H9 (cell line): ENCODE results near the gene PTPA. TPM values are rescaled to one million over a fixed set of nuclear protein-coding genes. Genes with fewer than 3 reads are reported as not detected.

ENCODE experiments used
- DNase-seq: peaks from one replicate; pipeline ENCODE4 v3.0.0-alpha.2; 2017
- H2AFZ ChIP-seq: one replicate; pipeline ENCODE4 v1.6.1; 2013; ENCODE audit warnings: mild to moderate bottlenecking, low read length, control low read depth, moderate library complexity
- H2AK5ac ChIP-seq: 2 replicates; pipeline ENCODE4 v1.6.1; 2013; ENCODE audit warnings: low read length, control low read depth, mixed read lengths; ENCODE audit not compliant: insufficient read length
- H2BK120ac ChIP-seq: one replicate; pipeline ENCODE4 v1.6.1; 2013; ENCODE audit warnings: low read depth, mild to moderate bottlenecking, low read length, control low read depth, inconsistent platforms; ENCODE audit not compliant: poor library complexity, severe bottlenecking
- H2BK12ac ChIP-seq: 2 replicates; pipeline ENCODE4 v1.6.1; 2013; ENCODE audit warnings: low read length, control low read depth, mixed read lengths, low read depth; ENCODE audit not compliant: insufficient read length
- H2BK15ac ChIP-seq: 2 replicates; pipeline ENCODE4 v1.6.1; 2013; ENCODE audit warnings: low read depth, low read length, control low read depth
- H2BK20ac ChIP-seq: one replicate; pipeline ENCODE4 v1.6.1; 2013; ENCODE audit warnings: low read depth, mild to moderate bottlenecking, low read length, control low read depth, inconsistent platforms; ENCODE audit not compliant: poor library complexity, severe bottlenecking
- H2BK5ac ChIP-seq: 2 replicates; pipeline ENCODE4 v1.6.1; 2013; ENCODE audit warnings: low read length, control low read depth, mixed read lengths; ENCODE audit not compliant: insufficient read length
- H3K14ac ChIP-seq: 2 replicates; pipeline ENCODE4 v1.6.1; 2013; ENCODE audit warnings: low read length, control low read depth; ENCODE audit not compliant: insufficient read depth
- H3K18ac ChIP-seq: 2 replicates; pipeline ENCODE4 v1.6.1; 2013; ENCODE audit warnings: low read depth, mild to moderate bottlenecking, mixed read lengths, low read length, control low read depth; ENCODE audit not compliant: insufficient read length
- H3K23ac ChIP-seq: 2 replicates; pipeline ENCODE4 v1.6.1; 2013; ENCODE audit warnings: low read length, control low read depth, mixed read lengths, low read depth; ENCODE audit not compliant: insufficient read length
- H3K23me2 ChIP-seq: 2 replicates; pipeline ENCODE4 v1.6.1; 2013; ENCODE audit warnings: low read depth, mild to moderate bottlenecking, mixed read lengths, low read length, control low read depth; ENCODE audit not compliant: insufficient read length, poor library complexity, severe bottlenecking
- H3K27ac ChIP-seq: 2 replicates; pipeline ENCODE4 v1.5.1; 2013; ENCODE audit warnings: low read length, control low read depth, mixed read lengths, low read depth; ENCODE audit not compliant: insufficient read length
- H3K27me3 ChIP-seq: 2 replicates; pipeline ENCODE4 v1.6.1; 2013; ENCODE audit warnings: low read length, control low read depth, inconsistent platforms; ENCODE audit not compliant: insufficient read depth
- H3K4ac ChIP-seq: 2 replicates; pipeline ENCODE4 v1.6.1; 2013; ENCODE audit warnings: low read depth, mild to moderate bottlenecking, control low read depth, inconsistent platforms, low read length, moderate library complexity
- H3K4me1 ChIP-seq: 2 replicates; pipeline ENCODE4 v1.6.1; 2013; ENCODE audit warnings: low read length, control low read depth, inconsistent platforms; ENCODE audit not compliant: insufficient read depth
- H3K4me2 ChIP-seq: 2 replicates; pipeline ENCODE4 v1.6.1; 2013; ENCODE audit warnings: low read length, control low read depth, mixed read lengths; ENCODE audit not compliant: insufficient read length, insufficient read depth
- H3K56ac ChIP-seq: 2 replicates; pipeline ENCODE4 v1.6.1; 2013; ENCODE audit warnings: low read depth, mild to moderate bottlenecking, mixed read lengths, low read length, control low read depth; ENCODE audit not compliant: insufficient read length
- H3K79me1 ChIP-seq: 2 replicates; pipeline ENCODE4 v1.6.1; 2013; ENCODE audit warnings: low read depth, mild to moderate bottlenecking, moderate library complexity, low read length, control low read depth, inconsistent platforms; ENCODE audit not compliant: insufficient read depth, poor library complexity, severe bottlenecking
- H3K79me2 ChIP-seq: 2 replicates; pipeline ENCODE4 v1.6.1; 2013; ENCODE audit warnings: low read length, control low read depth, inconsistent platforms; ENCODE audit not compliant: insufficient read depth
- H3K9ac ChIP-seq: 2 replicates; pipeline ENCODE4 v1.6.1; 2013; ENCODE audit warnings: low read length, control low read depth, mixed read lengths; ENCODE audit not compliant: insufficient read length; ENCODE audit errors: extremely low read depth
- H3K9me3 ChIP-seq: one replicate; pipeline ENCODE4 v1.6.1; 2013; ENCODE audit warnings: low read depth, low read length, inconsistent platforms; ENCODE audit not compliant: control insufficient read depth
- H3T11ph ChIP-seq: one replicate; pipeline ENCODE4 v1.6.1; 2013; ENCODE audit warnings: mild to moderate bottlenecking, low read length, control low read depth, inconsistent platforms
- H4K20me1 ChIP-seq: one replicate; pipeline ENCODE4 v1.6.1; 2013; ENCODE audit not compliant: control insufficient read depth, insufficient read length, insufficient read depth
- H4K5ac ChIP-seq: 2 replicates; pipeline ENCODE4 v1.6.1; 2013; ENCODE audit warnings: low read depth, mild to moderate bottlenecking, mixed read lengths, low read length, control low read depth; ENCODE audit not compliant: insufficient read length
- H4K8ac ChIP-seq: replicated peaks from 2 replicates; pipeline ENCODE4 v1.6.1; 2013; ENCODE audit warnings: low read length, control low read depth, mixed read lengths, low read depth; ENCODE audit not compliant: insufficient read length
- H4K91ac ChIP-seq: 2 replicates; pipeline ENCODE4 v1.6.1; 2013; ENCODE audit warnings: low read depth, mild to moderate bottlenecking, moderate library complexity, mixed read lengths, low read length, control low read depth; ENCODE audit not compliant: insufficient read length
- H3K27ac Mint-ChIP-seq, 3 experiments: 2 replicates in 2 of 3; 3 replicates in 1 of 3; pipeline ENCODE4 v1.8.0; 2020 to 2021; ENCODE audit warnings: mixed read lengths in 3 of 3, mild to moderate bottlenecking in 1 of 3, moderate library complexity in 1 of 3
- H3K27me3 Mint-ChIP-seq: 2 replicates; pipeline ENCODE4 v1.8.0; 2021; ENCODE audit warnings: low read depth, mild to moderate bottlenecking, moderate library complexity, mixed read lengths
- H3K36me3 Mint-ChIP-seq, 3 experiments: 2 replicates in 2 of 3; 3 replicates in 1 of 3; pipeline ENCODE4 v1.8.0; 2020 to 2021; ENCODE audit warnings: low read depth in 3 of 3, mixed read lengths in 3 of 3; ENCODE audit not compliant: insufficient read depth in 1 of 3
- H3K4me1 Mint-ChIP-seq, 2 experiments: 2 replicates each; pipeline ENCODE4 v1.8.0; 2020; ENCODE audit warnings: mixed read lengths in 2 of 2
- H3K4me3 Mint-ChIP-seq, 2 experiments: 2 replicates in 1 of 2; 3 replicates in 1 of 2; pipeline ENCODE4 v1.8.0; 2020 to 2021; ENCODE audit warnings: mild to moderate bottlenecking in 2 of 2, mixed read lengths in 2 of 2, moderate library complexity in 1 of 2
- H3K9me3 Mint-ChIP-seq, 2 experiments: 2 replicates in 1 of 2; 3 replicates in 1 of 2; pipeline ENCODE4 v1.8.0; 2020; ENCODE audit warnings: mild to moderate bottlenecking in 2 of 2, mixed read lengths in 2 of 2, moderate library complexity in 1 of 2
- WGBS: extraction: QIAGEN DNeasy Blood & Tissue Kit; methylation state at CpG from one replicate; pipeline ENCODE4 v1.1.7; 2013; ENCODE audit warnings: missing lambda C conversion rate, low lambda C conversion rate, mixed read lengths; ENCODE audit not compliant: insufficient read length; ENCODE audit errors: extremely low coverage; 5-methylcytosine and 5-hydroxymethylcytosine counted together
- total RNA-seq: library from RNA; stranded (reverse); gene quantifications from 2 replicates; pipeline ENCODE4 v1.2.1, GENCODE V29; 2021
- TF ChIP-seq, protein P1 (sequence below): fragments of 200-600 bp; sonication (generic); conservative IDR thresholded peaks from 3 replicates; pipeline ENCODE4 v1.8.0; 2021; ENCODE audit warnings: antibody characterized with exemption, mild to moderate bottlenecking

Gene PTPA
- total RNA-seq, 1 experiment from 2014 or later = 145 TPM

DNA sequence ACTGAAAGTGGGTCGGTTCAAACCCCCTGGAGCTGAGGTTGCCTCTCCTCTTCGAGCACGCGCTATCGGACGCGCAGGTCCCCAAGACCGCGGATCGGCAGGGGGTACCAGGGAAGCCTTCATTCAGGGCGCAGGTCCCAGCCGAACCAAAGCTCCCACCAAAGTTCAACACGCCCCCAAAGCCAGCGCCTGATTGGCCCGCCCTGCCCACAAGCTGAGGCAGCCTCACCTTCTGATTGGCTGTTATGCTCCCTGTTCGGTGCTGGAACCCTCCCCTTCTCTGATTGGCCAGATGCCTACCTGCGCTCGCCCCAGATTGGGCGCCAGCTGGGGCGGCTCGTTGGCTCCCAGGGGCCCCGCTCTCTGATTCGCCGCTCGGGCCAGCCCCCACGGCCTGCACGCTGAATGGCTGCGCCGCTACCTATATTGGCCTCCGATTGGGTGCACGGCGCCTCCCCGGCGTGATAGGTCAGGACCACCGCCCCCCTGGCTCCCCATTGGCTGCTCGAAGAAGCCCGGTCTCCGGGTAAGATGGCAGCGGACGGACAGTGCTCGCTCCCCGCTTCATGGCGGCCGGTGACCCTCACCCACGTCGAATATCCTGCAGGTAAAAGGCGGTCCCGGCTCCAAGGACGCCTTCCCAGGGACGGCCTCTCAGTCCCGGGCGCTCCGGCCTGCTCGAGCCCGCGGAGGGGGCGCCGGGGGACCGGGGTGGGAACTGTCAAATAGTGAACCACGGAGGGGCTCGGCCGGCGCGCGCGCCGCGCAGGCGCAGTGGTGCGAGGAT, 30.4 kb upstream of the PTPA start, which contains the start of gene DOLPP1:
TSS of gene DOLPP1 (plus strand) at position 511 of the 787 bp plus-strand sequence. CDS start at position 532, 21 bp downstream.
- no peaks in the 10 kb centered on the region for H3K9me3 ChIP-seq
- no peak within 1 kb of the TSS for H4K5ac ChIP-seq
- no CpG with 5 or more reads among the region's 70 CpGs for WGBS
- no peak within 1 kb of the TSS for H2BK120ac ChIP-seq
- H3K36me3 Mint-ChIP-seq = peaks cover 5 to 15% (median 11%) of the 10 kb centered on the region in 3 experiments; a peak in 6 of 7 replicates
- H3T11ph ChIP-seq = no peak within 1 kb of the TSS
- no peak within 1 kb of the TSS for H3K27ac ChIP-seq
- TF ChIP-seq, protein P1, sequence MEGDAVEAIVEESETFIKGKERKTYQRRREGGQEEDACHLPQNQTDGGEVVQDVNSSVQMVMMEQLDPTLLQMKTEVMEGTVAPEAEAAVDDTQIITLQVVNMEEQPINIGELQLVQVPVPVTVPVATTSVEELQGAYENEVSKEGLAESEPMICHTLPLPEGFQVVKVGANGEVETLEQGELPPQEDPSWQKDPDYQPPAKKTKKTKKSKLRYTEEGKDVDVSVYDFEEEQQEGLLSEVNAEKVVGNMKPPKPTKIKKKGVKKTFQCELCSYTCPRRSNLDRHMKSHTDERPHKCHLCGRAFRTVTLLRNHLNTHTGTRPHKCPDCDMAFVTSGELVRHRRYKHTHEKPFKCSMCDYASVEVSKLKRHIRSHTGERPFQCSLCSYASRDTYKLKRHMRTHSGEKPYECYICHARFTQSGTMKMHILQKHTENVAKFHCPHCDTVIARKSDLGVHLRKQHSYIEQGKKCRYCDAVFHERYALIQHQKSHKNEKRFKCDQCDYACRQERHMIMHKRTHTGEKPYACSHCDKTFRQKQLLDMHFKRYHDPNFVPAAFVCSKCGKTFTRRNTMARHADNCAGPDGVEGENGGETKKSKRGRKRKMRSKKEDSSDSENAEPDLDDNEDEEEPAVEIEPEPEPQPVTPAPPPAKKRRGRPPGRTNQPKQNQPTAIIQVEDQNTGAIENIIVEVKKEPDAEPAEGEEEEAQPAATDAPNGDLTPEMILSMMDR = no peak
- H2AK5ac ChIP-seq = no peak within 1 kb of the TSS
- H3K4me2 ChIP-seq = peak within 1 kb of the TSS; percentile 86
- H3K27me3 ChIP-seq = no peaks in the 10 kb centered on the region
- no peak within 1 kb of the TSS for H2AFZ ChIP-seq
- H4K8ac ChIP-seq = no peak within 1 kb of the TSS
- H3K9ac ChIP-seq = peak within 1 kb of the TSS; percentile 75
- H2BK15ac ChIP-seq = no peak within 1 kb of the TSS
- no peak within 1 kb of the TSS for H3K23ac ChIP-seq
- H3K4me1 Mint-ChIP-seq = peaks cover 3 to 17% of the 10 kb centered on the region in 2 experiments
- H3K4me1 ChIP-seq = no peaks in the 10 kb centered on the region; the same call in 1 of the 2 replicates
- no peak within 1 kb of the TSS for H4K91ac ChIP-seq
- peak within 1 kb of the TSS; percentile 88 to 95 for H3K4me3 Mint-ChIP-seq
- H4K20me1 ChIP-seq = peaks cover 2% of the 10 kb centered on the region
- H3K14ac ChIP-seq = no peak within 1 kb of the TSS
- H3K4ac ChIP-seq = no peak within 1 kb of the TSS
- peaks cover 3% of the 10 kb centered on the region; the same call in 1 of the 2 replicates for H3K27me3 Mint-ChIP-seq
- no peaks in the 10 kb centered on the region for H3K9me3 Mint-ChIP-seq
- peaks cover 12% of the 10 kb centered on the region for H3K23me2 ChIP-seq
- peaks cover 6% of the 10 kb centered on the region; the same call in 1 of the 2 replicates for H3K79me2 ChIP-seq
- H2BK12ac ChIP-seq = no peak within 1 kb of the TSS
- H3K18ac ChIP-seq = no peak within 1 kb of the TSS
- peak; percentile 100 for DNase-seq
- H3K79me1 ChIP-seq = peaks cover 2% of the 10 kb centered on the region
- H2BK5ac ChIP-seq = no peak within 1 kb of the TSS
- H3K27ac Mint-ChIP-seq = peak within 1 kb of the TSS; percentile 77 to 93 (median 79); a peak in 4 of 7 replicates
- H3K56ac ChIP-seq = no peak within 1 kb of the TSS
- H2BK20ac ChIP-seq = no peak within 1 kb of the TSS
